H1 (cell line): ENCODE results near the gene ADD3. TPM values are rescaled to one million over a fixed set of nuclear protein-coding genes. Genes with fewer than 3 reads are reported as not detected.

Experiments used
- CTCF ChIA-PET: fragments of 300-600 bp; sonication (Branson Sonifier 250); formaldehyde crosslinking; loops from one replicate; lab custom pipeline; 2021; ENCODE audit not compliant: partially characterized antibody; lab: Charles Lee
- POLR2A ChIA-PET: fragments of 300-600 bp; sonication (Branson Sonifier 250); formaldehyde crosslinking; loops from one replicate; lab custom pipeline; 2021; ENCODE audit warnings: inconsistent platforms; ENCODE audit not compliant: partially characterized antibody; lab: Charles Lee
- DNase-seq, 2 experiments: peaks; one replicate each; pipeline versions ENCODE4 v3.0.0 to v3.0.0-alpha.2; 2010 to 2022; ENCODE audit warnings: low spot score in 2 of 2, low read depth in 1 of 2, mixed read lengths in 1 of 2
- FAIRE-seq: peaks from 2 replicates; lab custom pipeline; 2011; peaks lifted over from hg19 to GRCh38; lab: Jason Lieb, UNC
- H2AFZ ChIP-seq: 2 replicates; pipeline ENCODE4 v1.8.1; 2012; ENCODE audit warnings: low read length, inconsistent platforms
- H2AK5ac ChIP-seq: 2 replicates; pipeline ENCODE4 v1.6.1; 2013; ENCODE audit warnings: low read depth, low read length
- H2BK120ac ChIP-seq: replicated peaks from 2 replicates; pipeline ENCODE3; 2013; ENCODE audit warnings: low read depth, low read length, inconsistent platforms
- H2BK12ac ChIP-seq: 2 replicates; pipeline ENCODE4 v1.6.1; 2013; ENCODE audit warnings: low read depth, low read length
- H2BK15ac ChIP-seq: 2 replicates; pipeline ENCODE4 v1.6.1; 2013; ENCODE audit warnings: low read length
- H2BK20ac ChIP-seq: 2 replicates; pipeline ENCODE4 v1.6.1; 2013; ENCODE audit warnings: low read length
- H2BK5ac ChIP-seq: 2 replicates; pipeline ENCODE4 v1.6.1; 2013; ENCODE audit warnings: low read depth, low read length
- H3K14ac ChIP-seq: 2 replicates; pipeline ENCODE4 v1.6.1; 2013; ENCODE audit warnings: inconsistent platforms; ENCODE audit not compliant: insufficient read length
- H3K18ac ChIP-seq: 2 replicates; pipeline ENCODE4 v1.6.1; 2013; ENCODE audit warnings: low read length; ENCODE audit errors: extremely low read depth
- H3K23ac ChIP-seq: 2 replicates; pipeline ENCODE4 v1.6.1; 2013; ENCODE audit warnings: inconsistent platforms; ENCODE audit not compliant: insufficient read length
- H3K23me2 ChIP-seq: 2 replicates; pipeline ENCODE4 v1.6.1; 2013; ENCODE audit warnings: low read depth, low read length
- H3K27ac ChIP-seq: 2 replicates; pipeline ENCODE4 v1.6.1; 2011; ENCODE audit warnings: low read depth, low read length, inconsistent platforms
- H3K27me3 ChIP-seq, 4 experiments: replicated peaks in 1 of 4; 1 replicate in 1 of 4; 2 replicates in 3 of 4; pipeline versions ENCODE4 v1.6.1 to v1.8.1; 2011 to 2013; ENCODE audit warnings: low read length in 3 of 4, mild to moderate bottlenecking in 3 of 4, inconsistent platforms in 2 of 4, mixed read lengths in 2 of 4, moderate library complexity in 1 of 4; ENCODE audit not compliant: control insufficient read depth in 3 of 4, insufficient read depth in 3 of 4; ENCODE audit errors: extremely low read depth in 1 of 4
- H3K36me3 ChIP-seq, 4 experiments: 2 replicates each; pipeline versions ENCODE4 v1.6.1 to v1.8.1; 2011 to 2013; ENCODE audit warnings: mild to moderate bottlenecking in 4 of 4, low read length in 3 of 4, moderate library complexity in 2 of 4, control low read depth in 1 of 4, inconsistent platforms in 1 of 4; ENCODE audit not compliant: insufficient read depth in 4 of 4, control insufficient read depth in 2 of 4
- H3K4ac ChIP-seq: replicated peaks from 2 replicates; pipeline ENCODE3; 2013; ENCODE audit warnings: low read length, low read depth, mixed read lengths, inconsistent platforms; ENCODE audit not compliant: insufficient read length
- H3K4me1 ChIP-seq, 4 experiments: replicated peaks in 1 of 4; 1 replicate in 1 of 4; 2 replicates in 3 of 4; pipeline versions ENCODE4 v1.6.1 to v1.8.1; 2011 to 2013; ENCODE audit warnings: low read length in 3 of 4, inconsistent platforms in 2 of 4, mixed read lengths in 1 of 4; ENCODE audit not compliant: insufficient read depth in 4 of 4, control insufficient read depth in 3 of 4
- H3K4me2 ChIP-seq, 2 experiments: 2 replicates each; pipeline versions ENCODE4 v1.6.1 to v1.8.1; 2011 to 2013; ENCODE audit warnings: low read depth in 2 of 2, low read length in 2 of 2, control low read depth in 1 of 2, inconsistent platforms in 1 of 2, mild to moderate bottlenecking in 1 of 2; ENCODE audit not compliant: insufficient read depth in 1 of 2
- H3K4me3 ChIP-seq, 4 experiments: fragments of 200-600, 300-600 bp in 1 of 4; sonication (generic), shearing (Covaris generic), sonication (Bioruptor Twin) in 1 of 4; 2 replicates each; pipeline versions ENCODE4 v1.5.1 to v1.8.1; 2011 to 2016; ENCODE audit warnings: low read length in 4 of 4, low read depth in 3 of 4, control low read depth in 2 of 4, inconsistent platforms in 2 of 4, mild to moderate bottlenecking in 2 of 4, mixed read lengths in 1 of 4, moderate library complexity in 1 of 4; ENCODE audit not compliant: insufficient read depth in 2 of 4; ENCODE audit errors: extremely low read depth in 1 of 4
- H3K56ac ChIP-seq: replicated peaks from 2 replicates; pipeline ENCODE3; 2013; ENCODE audit warnings: low read depth, mild to moderate bottlenecking, mixed read lengths, low read length, inconsistent platforms; ENCODE audit not compliant: insufficient read length
- H3K79me1 ChIP-seq: 2 replicates; pipeline ENCODE4 v1.6.1; 2013; ENCODE audit warnings: low read depth, low read length, control low read depth
- H3K79me2 ChIP-seq, 2 experiments: 2 replicates each; pipeline versions ENCODE4 v1.6.1 to v1.8.1; 2012 to 2013; ENCODE audit warnings: low read length in 2 of 2, mild to moderate bottlenecking in 2 of 2, inconsistent platforms in 1 of 2; ENCODE audit not compliant: insufficient read depth in 2 of 2, control insufficient read depth in 1 of 2
- H3K9ac ChIP-seq, 4 experiments: replicated peaks in 1 of 4; 1 replicate in 1 of 4; 2 replicates in 3 of 4; pipeline versions ENCODE4 v1.6.1 to v1.8.1; 2011 to 2013; ENCODE audit warnings: low read depth in 3 of 4, low read length in 3 of 4, control low read depth in 2 of 4, mild to moderate bottlenecking in 2 of 4, moderate library complexity in 2 of 4, inconsistent platforms in 1 of 4; ENCODE audit errors: extremely low read depth in 1 of 4
- H3K9me3 ChIP-seq, 2 experiments: 2 replicates each; pipeline versions ENCODE4 v1.6.1 to v1.8.1; 2012 to 2013; ENCODE audit warnings: mild to moderate bottlenecking in 2 of 2, moderate library complexity in 2 of 2, control low read depth in 1 of 2, inconsistent platforms in 1 of 2, low read depth in 1 of 2, low read length in 1 of 2, mixed read lengths in 1 of 2; ENCODE audit not compliant: insufficient read depth in 2 of 2
- H4K20me1 ChIP-seq, 2 experiments: replicated peaks in 1 of 2; 2 replicates each; pipeline versions ENCODE3 to v1.8.1; 2011 to 2013; ENCODE audit warnings: inconsistent platforms in 2 of 2, low read length in 2 of 2, mild to moderate bottlenecking in 1 of 2; ENCODE audit not compliant: insufficient read depth in 2 of 2, control insufficient read depth in 1 of 2
- H4K5ac ChIP-seq: 2 replicates; pipeline ENCODE4 v1.6.1; 2013; ENCODE audit warnings: low read length, low read depth, mixed read lengths, inconsistent platforms; ENCODE audit not compliant: insufficient read length
- H4K8ac ChIP-seq: 2 replicates; pipeline ENCODE4 v1.8.0; 2013; ENCODE audit warnings: mild to moderate bottlenecking, moderate library complexity, low read length, inconsistent platforms; ENCODE audit not compliant: insufficient read depth; ENCODE audit errors: extremely low read depth
- H4K91ac ChIP-seq: replicated peaks from 2 replicates; pipeline ENCODE3; 2013; ENCODE audit warnings: low read length, mixed read lengths, inconsistent platforms; ENCODE audit not compliant: insufficient read length
- ATF2 ChIP-seq: IDR thresholded peaks from 2 replicates; pipeline ENCODE4 v1.6.1; 2012; ENCODE audit warnings: low read length, inconsistent platforms
- GABPA ChIP-seq: IDR thresholded peaks from 2 replicates; pipeline ENCODE4 v1.6.1; 2011; ENCODE audit warnings: mild to moderate bottlenecking, low read length, moderate library complexity, borderline replicate concordance; ENCODE audit not compliant: insufficient read depth
- POLR2AphosphoS5 ChIP-seq: IDR thresholded peaks from 2 replicates; pipeline ENCODE4 v1.6.1; 2011; ENCODE audit warnings: low read depth, low read length
- polyA plus RNA-seq, 7 experiments: library from polyadenylated mRNA; depleted of rRNA in 3 of 7; stranded (reverse) in 5 of 7; unstranded in 2 of 7; fragments of >200 nt in 5 of 7; fragments of 200-250 nt in 2 of 7; gene quantifications; 1 replicate in 5 of 7; 2 replicates in 1 of 7; 4 replicates in 1 of 7; pipeline versions ENCODE4 v1.2.1 to v1.2.3, GENCODE V29; 2011 to 2013; ENCODE audit warnings: missing spikeins in 2 of 7, mixed read lengths in 2 of 7
- total RNA-seq: library from RNA; stranded (reverse); fragmentation: NEBNext Ultra II Directional; extraction: Animal tissue kit (Norgen Biotek cat#: 25700); gene quantifications from 2 replicates; pipeline ENCODE4 v1.2.1, GENCODE V29; 2021

ADD3 gene
- total and polyA plus RNA-seq, 2 of the 8 experiments (the other 6 are each of a cell fraction or from before 2014, with no cell fraction given) = 44.7 to 85.6 TPM

- no peak overlapping the region for H2BK20ac ChIP-seq
- no peak overlapping the region for H3K9ac ChIP-seq
- TF ChIP-seq GABPA (no peak), ATF2 (no peak), POLR2AphosphoS5 (no peak)
- TF ChIP-seq, all 59 proteins: peak for 0
- Histone ChIP-seq H2BK5ac (no peak overlapping the region), H3K79me2 (peaks cover 2 to 80% of the 10 kb centered on the region in 2 experiments; a peak in 3 of 4 replicates), H3K9me3 (no peaks in the 10 kb centered on the region), H3K27ac (no peak overlapping the region), H3K79me1 (no peaks in the 10 kb centered on the region; the same call in 1 of the 2 replicates), H3K56ac (no peak overlapping the region), H3K36me3 (no peaks in the 10 kb centered on the region), H4K5ac (no peak overlapping the region), H4K20me1 (peaks cover 0 to 3% of the 10 kb centered on the region in 2 experiments), H2BK120ac (no peak overlapping the region), H2AFZ (no peak overlapping the region), H4K91ac (no peak overlapping the region), H3K4me3 (no peak overlapping the region), H3K4ac (no peak overlapping the region), H3K23me2 (no peaks in the 10 kb centered on the region), H3K14ac (no peak overlapping the region), H3K23ac (no peak overlapping the region), H3K27me3 (no peaks in the 10 kb centered on the region), H2BK12ac (no peak overlapping the region), H2BK15ac (no peak overlapping the region), H4K8ac (no peak overlapping the region), H3K18ac (no peak overlapping the region), H2AK5ac (no peak overlapping the region), H3K4me2 (no peak overlapping the region), H3K4me1 (peaks cover 0 to 3% (median 0%) of the 10 kb centered on the region in 4 experiments; a peak in 2 of 7 replicates)
- ChIA-PET POLR2A (no interaction called here), CTCF (interaction anchor here (0.8 to 1.6 kb wide), 8 partner anchors 10 to 172 kb away, joined by 3 to 6 read pairs (median 4); no protein-coding TSS in a partner anchor)
- DNase-seq = no peak
- FAIRE-seq = no peak
These were observed 31.5 kb downstream of the ADD3 start for GRCh38 chr10:110039254-110039653.
